GM12872 (cell line): Measurements from ENCODE around the gene JAZF1.

Source experiments
- TF ChIP-seq, protein P1 (sequence below): IDR thresholded peaks from 3 replicates; pipeline ENCODE4 v1.5.1; 2011; ENCODE audit warnings: low read depth, mild to moderate bottlenecking, low read length, moderate library complexity; ENCODE audit not compliant: insufficient read depth

The JAZF1 gene

DNA sequence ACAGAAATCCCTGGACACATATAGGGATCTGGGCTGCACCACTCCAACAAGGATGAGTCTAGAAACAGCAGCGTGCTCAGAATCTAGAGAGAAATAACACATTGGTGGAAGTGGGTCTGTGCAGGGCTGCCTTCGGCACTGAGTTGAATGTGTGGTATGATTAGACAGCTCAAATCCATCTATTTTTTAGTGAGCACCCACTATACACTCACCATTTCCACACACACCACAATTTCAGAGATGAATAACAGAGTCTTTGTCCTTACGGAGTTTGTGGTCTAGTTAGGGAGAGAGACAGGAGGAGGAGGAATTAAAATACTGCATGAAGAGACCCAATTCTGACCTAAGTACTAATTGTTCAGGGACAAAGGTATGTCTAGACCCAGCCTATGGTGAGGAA lies 44.2 kb downstream of the JAZF1 start:
- TF ChIP-seq, protein P1, sequence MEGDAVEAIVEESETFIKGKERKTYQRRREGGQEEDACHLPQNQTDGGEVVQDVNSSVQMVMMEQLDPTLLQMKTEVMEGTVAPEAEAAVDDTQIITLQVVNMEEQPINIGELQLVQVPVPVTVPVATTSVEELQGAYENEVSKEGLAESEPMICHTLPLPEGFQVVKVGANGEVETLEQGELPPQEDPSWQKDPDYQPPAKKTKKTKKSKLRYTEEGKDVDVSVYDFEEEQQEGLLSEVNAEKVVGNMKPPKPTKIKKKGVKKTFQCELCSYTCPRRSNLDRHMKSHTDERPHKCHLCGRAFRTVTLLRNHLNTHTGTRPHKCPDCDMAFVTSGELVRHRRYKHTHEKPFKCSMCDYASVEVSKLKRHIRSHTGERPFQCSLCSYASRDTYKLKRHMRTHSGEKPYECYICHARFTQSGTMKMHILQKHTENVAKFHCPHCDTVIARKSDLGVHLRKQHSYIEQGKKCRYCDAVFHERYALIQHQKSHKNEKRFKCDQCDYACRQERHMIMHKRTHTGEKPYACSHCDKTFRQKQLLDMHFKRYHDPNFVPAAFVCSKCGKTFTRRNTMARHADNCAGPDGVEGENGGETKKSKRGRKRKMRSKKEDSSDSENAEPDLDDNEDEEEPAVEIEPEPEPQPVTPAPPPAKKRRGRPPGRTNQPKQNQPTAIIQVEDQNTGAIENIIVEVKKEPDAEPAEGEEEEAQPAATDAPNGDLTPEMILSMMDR, result no peak

GRCh38 chr7:28135760-28136159 lies 44.8 kb downstream of the JAZF1 start:
- TF ChIP-seq, protein P1, result no peak

DNA sequence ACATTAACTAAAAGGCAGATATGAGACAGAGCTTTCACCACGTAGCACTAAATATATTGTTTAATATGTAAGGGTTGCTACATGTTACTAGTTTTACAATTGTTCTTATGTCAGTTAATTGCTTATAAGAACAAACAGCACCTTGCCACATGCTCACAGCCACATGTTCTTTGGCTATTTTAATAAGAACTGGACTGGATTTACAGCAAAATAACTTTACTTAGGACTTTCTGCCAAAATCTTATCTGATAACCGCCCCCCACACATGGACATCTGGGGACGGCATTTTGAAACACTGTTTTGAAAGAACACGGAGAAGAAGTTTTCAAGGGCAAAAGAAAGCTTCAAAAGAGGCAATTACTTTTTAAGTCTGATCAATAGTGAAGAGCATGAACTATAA lies 45.3 kb downstream of the JAZF1 start:
- TF ChIP-seq, protein P1, result no peak

DNA sequence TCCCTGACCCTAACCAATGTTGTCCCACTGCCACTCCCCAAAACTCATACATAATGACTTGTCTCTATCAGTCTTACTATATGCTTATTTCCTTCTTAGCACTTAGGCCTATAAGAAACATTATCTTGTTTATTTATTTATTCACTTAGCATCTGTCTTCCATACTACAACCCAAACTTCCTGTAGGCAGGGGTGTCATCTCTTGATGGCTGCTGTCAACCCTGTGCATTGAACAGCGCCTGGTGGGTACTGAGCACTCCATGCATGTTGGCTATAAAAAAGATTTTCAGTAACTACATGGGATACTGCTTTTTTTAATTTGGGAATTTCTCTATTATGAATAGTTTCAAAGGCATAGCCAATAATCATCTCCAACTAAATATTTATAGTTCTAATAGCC lies 46.7 kb downstream of the JAZF1 start:
- TF ChIP-seq, protein P1, result no peak

- TF ChIP-seq, protein P1, result no peak
Observed at GRCh38 chr7:28132959-28133870, 47.4 kb downstream of the JAZF1 start.

GRCh38 chr7:28130277-28130676 lies 50.3 kb downstream of the JAZF1 start:
- TF ChIP-seq, protein P1, result no peak

GRCh38 chr7:28128608-28129007 lies 52.0 kb downstream of the JAZF1 start:
- TF ChIP-seq, protein P1, result no peak
